GM18508 (cell line): Measurements from ENCODE around the gene HGS.

ENCODE experiments used
- ATAC-seq: cut with Tn5 transposase; IDR thresholded peaks from one replicate; pipeline ENCODE4 v1.9.1; 2021; ENCODE audit warnings: moderate number of reproducible peaks; ENCODE audit not compliant: insufficient read depth, unreplicated experiment

The HGS gene

GRCh38 chr17:81683584-81684441 is at the start of gene HGS, which contains the start of gene ARL16:
HGS (plus strand) TSS chr17:81684011; CDS start chr17:81684067, 56 bp downstream.
ARL16 (minus strand) TSS chr17:81683797; CDS start chr17:81683753, 44 bp downstream.
- peak; percentile 86 for ATAC-seq

- no peak for ATAC-seq
These were observed 48.4 kb upstream of the HGS start for GRCh38 chr17:81635431-81635830.

GRCh38 chr17:81635973-81636504 is 47.8 kb upstream of the HGS start:
- ATAC-seq: no peak

GRCh38 chr17:81636505-81637288 is 47.1 kb upstream of the HGS start, which contains the start of the genes NPLOC4 and TSPAN10:
NPLOC4 (minus strand) TSS chr17:81637112; CDS start chr17:81636930, 182 bp downstream.
TSPAN10 (plus strand) TSS chr17:81637196; CDS start chr17:81642413, 5,217 bp downstream.
- ATAC-seq: no peak

- no peak for ATAC-seq
These were observed 45.1 kb upstream of the HGS start for GRCh38 chr17:81638683-81639082.

GRCh38 chr17:81640011-81640410 is 43.8 kb upstream of the HGS start:
- no peak for ATAC-seq

- no peak for ATAC-seq
These were observed 41.9 kb upstream of the HGS start for GRCh38 chr17:81641825-81642489.

GRCh38 chr17:81644496-81644895 is 39.3 kb upstream of the HGS start:
- no peak for ATAC-seq

GRCh38 chr17:81644976-81645952 is 38.5 kb upstream of the HGS start:
- ATAC-seq: no peak

- ATAC-seq: no peak
These were observed 36.8 kb upstream of the HGS start for GRCh38 chr17:81646869-81647600.

- no peak for ATAC-seq
These were observed 36.2 kb upstream of the HGS start for GRCh38 chr17:81647640-81648012.

- no peak for ATAC-seq
These were observed 35.7 kb upstream of the HGS start for GRCh38 chr17:81648013-81648706.

- ATAC-seq: no peak
These were observed 35.1 kb upstream of the HGS start for GRCh38 chr17:81648707-81649085.

GRCh38 chr17:81650951-81651350 is 32.9 kb upstream of the HGS start:
- ATAC-seq: no peak

- no peak for ATAC-seq
These were observed 32.1 kb upstream of the HGS start for GRCh38 chr17:81651692-81652091.

GRCh38 chr17:81652906-81653771 is 30.7 kb upstream of the HGS start:
- no peak for ATAC-seq
